ENCODE measurements around the gene ANXA6. TPM values are rescaled to one million over a fixed set of nuclear protein-coding genes. Genes with fewer than 3 reads are reported as not detected.

Gene ANXA6
- total RNA-seq: 8.2 and 18.9 TPM in 2 replicates

GRCh38 chr5:151157426-151158286, at the start of gene ANXA6:
TSS of gene ANXA6 (minus strand) at chr5:151157779. CDS start at chr5:151147901, 9,878 bp downstream.

GRCh38 chr5:151080613-151081430, 76.8 kb downstream of the ANXA6 start, which contains the start of gene TNIP1:
TSS of gene TNIP1 (minus strand) at chr5:151081034. CDS start at chr5:151065095, 15,939 bp downstream.

Other genes starting within 250 kb of the ANXA6 start
- 43.1 and 63.4 TPM in 2 replicates for gene GPX3, start 137.2 kb downstream of the ANXA6 start, total RNA-seq
- 92.6 and 212 TPM in 2 replicates for gene TNIP1, start 76.7 kb downstream of the ANXA6 start, total RNA-seq
- 2.1 and 5.6 TPM in 2 replicates for gene CCDC69, start 66.3 kb upstream of the ANXA6 start, total RNA-seq
- gene GM2A, start 95.4 kb upstream of the ANXA6 start, total RNA-seq: 95.7 and 138 TPM in 2 replicates
- not detected in 2 replicates for gene SLC36A3, start 146.0 kb upstream of the ANXA6 start, total RNA-seq
- gene SLC36A2, start 189.8 kb upstream of the ANXA6 start, total RNA-seq: not detected in 2 replicates

Data from nasal cavity respiratory epithelium epithelial cell of viscerocranial mucosa (primary cell).